Measurements from ENCODE around the gene SAA1.
"Not testable (repeated sequence)": the region's sequence is repeated elsewhere in the genome, so short reads cannot be mapped to it uniquely, and the experiment has no call there.

Gene SAA1

GRCh38 chr11:18265949-18266348 lies at the start of gene SAA1:
TSS of gene SAA1 (plus strand) at chr11:18266264. CDS start at chr11:18266888, 624 bp downstream.
- no peak for DNase-seq (ENCODE audit: low spot score)

- no peak for DNase-seq (ENCODE audit: low spot score)
Measured at GRCh38 chr11:18221274-18221876, 44.7 kb upstream of the SAA1 start.

- DNase-seq (ENCODE audit: low spot score), result no peak
Measured at GRCh38 chr11:18222814-18223421, 43.1 kb upstream of the SAA1 start.

GRCh38 chr11:18223591-18224387 lies 42.3 kb upstream of the SAA1 start:
- no peak for DNase-seq (ENCODE audit: low spot score)

GRCh38 chr11:18225913-18226312 lies 40.2 kb upstream of the SAA1 start:
- no peak for DNase-seq (ENCODE audit: low spot score)

- no peak for DNase-seq (ENCODE audit: low spot score)
Measured at GRCh38 chr11:18229501-18229900, 36.6 kb upstream of the SAA1 start.

- no peak for DNase-seq (ENCODE audit: low spot score)
Measured at GRCh38 chr11:18230859-18231258, 35.2 kb upstream of the SAA1 start.

- no peak for DNase-seq (ENCODE audit: low spot score)
Measured at GRCh38 chr11:18233912-18234311, 32.2 kb upstream of the SAA1 start.

- DNase-seq (ENCODE audit: low spot score), result no peak
Measured at GRCh38 chr11:18235394-18236334, 30.4 kb upstream of the SAA1 start.

GRCh38 chr11:18236664-18237356 lies 29.3 kb upstream of the SAA1 start, which contains the start of gene SAA4:
TSS of gene SAA4 (minus strand) at chr11:18236802. CDS start at chr11:18235926, 876 bp downstream.
- no peak for DNase-seq (ENCODE audit: low spot score)

- DNase-seq (ENCODE audit: low spot score), result no peak
Measured at GRCh38 chr11:18239655-18240054, 26.4 kb upstream of the SAA1 start.

- peak; percentile 57 for DNase-seq (ENCODE audit: low spot score)
Measured at GRCh38 chr11:18243783-18244362, 22.2 kb upstream of the SAA1 start.

GRCh38 chr11:18245396-18245795 lies 20.7 kb upstream of the SAA1 start:
- DNase-seq (ENCODE audit: low spot score), result no peak

- not testable (repeated sequence) for DNase-seq (ENCODE audit: low spot score)
Measured at GRCh38 chr11:18246379-18247190, 19.5 kb upstream of the SAA1 start.

GRCh38 chr11:18247191-18247581 lies 18.9 kb upstream of the SAA1 start:
- not testable (repeated sequence) for DNase-seq (ENCODE audit: low spot score)

- DNase-seq (ENCODE audit: low spot score), result no peak
Measured at GRCh38 chr11:18248561-18248960, 17.5 kb upstream of the SAA1 start, which contains the start of gene SAA2. TSS of gene SAA2 (minus strand) at chr11:18248668. CDS start at chr11:18248011, 657 bp downstream.

GRCh38 chr11:18253233-18253632 lies 12.8 kb upstream of the SAA1 start:
- no peak for DNase-seq (ENCODE audit: low spot score)

GRCh38 chr11:18253778-18254338 lies 12.2 kb upstream of the SAA1 start:
- DNase-seq (ENCODE audit: low spot score), result no peak

- no peak for DNase-seq (ENCODE audit: low spot score)
Measured at GRCh38 chr11:18254781-18255361, 11.2 kb upstream of the SAA1 start.
